ENCODE results near the gene MT1F. TPM values are rescaled to one million over a fixed set of nuclear protein-coding genes. Genes with fewer than 3 reads are reported as not detected.

MT1F gene
- total RNA-seq, 2 experiments from 2014 or later = 24.1 to 27.8 TPM

- Mint-ChIP-seq H3K9me3 (peaks cover 4% of the 10 kb centered on the region), H3K27me3 (peaks cover 2% of the 10 kb centered on the region), H3K4me1 (peaks cover 17% of the 10 kb centered on the region), H3K4me3 (no peak overlapping the region), H3K36me3 (peaks cover 6% of the 10 kb centered on the region), H3K27ac (no peak overlapping the region)
- ATAC-seq (ENCODE audit: low read depth) = no peak
- POLR2A ChIA-PET = no interaction called here
- no peak for DNase-seq
Observed at GRCh38 chr16:56686758-56687157, 29.0 kb downstream of the MT1F start.

- DNase-seq (peak; percentile 2), ATAC-seq (ENCODE audit: low read depth) (no peak)
- H3K27ac Mint-ChIP-seq = no peak overlapping the region
- no peak overlapping the region for H3K4me3 Mint-ChIP-seq
- H3K9me3 Mint-ChIP-seq = peaks cover 4% of the 10 kb centered on the region
- peaks cover 6% of the 10 kb centered on the region for H3K4me1 Mint-ChIP-seq
- H3K27me3 Mint-ChIP-seq = peaks cover 2% of the 10 kb centered on the region
- POLR2A ChIA-PET = no interaction called here
- peaks cover 6% of the 10 kb centered on the region for H3K36me3 Mint-ChIP-seq
Observed at GRCh38 chr16:56688762-56689161, 31.0 kb downstream of the MT1F start.

GRCh38 chr16:56689171-56689570 is 31.4 kb downstream of the MT1F start:
- Mint-ChIP-seq H3K36me3 (peaks cover 6% of the 10 kb centered on the region), H3K27ac (no peak overlapping the region), H3K9me3 (peaks cover 4% of the 10 kb centered on the region), H3K27me3 (peaks cover 2% of the 10 kb centered on the region), H3K4me1 (peaks cover 3% of the 10 kb centered on the region), H3K4me3 (no peak overlapping the region)
- ATAC-seq (ENCODE audit: low read depth) (no peak), DNase-seq (no peak)
- POLR2A ChIA-PET = no interaction called here

GRCh38 chr16:56690420-56691122 is 32.8 kb downstream of the MT1F start:
- ATAC-seq (ENCODE audit: low read depth) (no peak), DNase-seq (no peak)
- H3K36me3 Mint-ChIP-seq = peaks cover 3% of the 10 kb centered on the region
- H3K27me3 Mint-ChIP-seq = peaks cover 2% of the 10 kb centered on the region
- H3K4me1 Mint-ChIP-seq = no peaks in the 10 kb centered on the region
- POLR2A ChIA-PET = interaction anchor here (0.7 to 1.5 kb wide), 2 partner anchors 8 to 84 kb away, joined by 3 to 4 read pairs; partner anchors contain the start of gene MT1X
- peaks cover 4% of the 10 kb centered on the region for H3K9me3 Mint-ChIP-seq
- H3K4me3 Mint-ChIP-seq = no peak overlapping the region
- no peak overlapping the region for H3K27ac Mint-ChIP-seq

GRCh38 chr16:56691885-56692284 is 34.1 kb downstream of the MT1F start:
- no peak for ATAC-seq (ENCODE audit: low read depth)
- Mint-ChIP-seq H3K9me3 (peaks cover 1% of the 10 kb centered on the region), H3K4me3 (no peak overlapping the region), H3K36me3 (no peaks in the 10 kb centered on the region), H3K27ac (no peak overlapping the region), H3K27me3 (peaks cover 2% of the 10 kb centered on the region), H3K4me1 (no peaks in the 10 kb centered on the region)
- POLR2A ChIA-PET = no interaction called here
- DNase-seq = no peak

- no peak for ATAC-seq (ENCODE audit: low read depth)
- no peak for DNase-seq
- POLR2A ChIA-PET = interaction anchor here (1.1 kb wide), 1 partner anchor 13 kb away, joined by 6 read pairs; the partner anchor contains the start of gene MT1X
- H3K9me3 Mint-ChIP-seq = peaks cover 1% of the 10 kb centered on the region
- H3K36me3 Mint-ChIP-seq = peaks cover 2% of the 10 kb centered on the region
- H3K4me1 Mint-ChIP-seq = no peaks in the 10 kb centered on the region
- no peak overlapping the region for H3K27ac Mint-ChIP-seq
- H3K4me3 Mint-ChIP-seq = no peak overlapping the region
- peaks cover 2% of the 10 kb centered on the region for H3K27me3 Mint-ChIP-seq
Observed at GRCh38 chr16:56695246-56695645, 37.5 kb downstream of the MT1F start.

GRCh38 chr16:56697456-56698155 is 39.8 kb downstream of the MT1F start:
- H3K27ac Mint-ChIP-seq = no peak overlapping the region
- no peak for DNase-seq
- POLR2A ChIA-PET = interaction anchor here (1.6 kb wide), 1 partner anchor 15 kb away, joined by 7 read pairs; the partner anchor contains the start of gene MT1X
- no peaks in the 10 kb centered on the region for H3K9me3 Mint-ChIP-seq
- H3K4me1 Mint-ChIP-seq = peaks cover 10% of the 10 kb centered on the region
- no peak overlapping the region for H3K4me3 Mint-ChIP-seq
- no peaks in the 10 kb centered on the region for H3K27me3 Mint-ChIP-seq
- peaks cover 2% of the 10 kb centered on the region for H3K36me3 Mint-ChIP-seq
- ATAC-seq (ENCODE audit: low read depth) = no peak

- Mint-ChIP-seq H3K4me1 (peaks cover 10% of the 10 kb centered on the region), H3K4me3 (no peak overlapping the region), H3K36me3 (peaks cover 2% of the 10 kb centered on the region), H3K27ac (no peak overlapping the region), H3K27me3 (no peaks in the 10 kb centered on the region), H3K9me3 (no peaks in the 10 kb centered on the region)
- DNase-seq = no peak
- ATAC-seq (ENCODE audit: low read depth) = no peak
- POLR2A ChIA-PET = interaction anchor here (2.7 kb wide), 1 partner anchor 18 kb away, joined by 28 read pairs; the partner anchor contains the start of gene MT1X
Observed at GRCh38 chr16:56700195-56700594, 42.4 kb downstream of the MT1F start.

- POLR2A ChIA-PET = interaction anchor here (2.3 to 2.7 kb wide), 3 partner anchors 18 to 123 kb away, joined by 6 to 28 read pairs (median 14); partner anchors contain the start of genes MT1X and MT2A
Observed at GRCh38 chr16:56700631-56701030, 42.9 kb downstream of the MT1F start.

GRCh38 chr16:56701534-56701933 is 43.8 kb downstream of the MT1F start:
- Mint-ChIP-seq H3K4me1 (peaks cover 13% of the 10 kb centered on the region), H3K9me3 (no peaks in the 10 kb centered on the region), H3K27ac (peak overlapping the region; percentile 32), H3K36me3 (peaks cover 2% of the 10 kb centered on the region), H3K27me3 (no peaks in the 10 kb centered on the region), H3K4me3 (no peak overlapping the region)
- DNase-seq (no peak), ATAC-seq (ENCODE audit: low read depth) (no peak)
- POLR2A ChIA-PET = interaction anchor here (0.7 to 2.7 kb wide), 10 partner anchors 9 to 124 kb away, joined by 3 to 28 read pairs (median 4); partner anchors contain the start of genes MT1X and MT2A

More at GRCh38 chr16:56700631-56701030, 42.9 kb downstream of the MT1F start:
- no peak for DNase-seq
- Mint-ChIP-seq H3K4me3 (no peak overlapping the region), H3K27me3 (no peaks in the 10 kb centered on the region), H3K9me3 (no peaks in the 10 kb centered on the region), H3K4me1 (peaks cover 12% of the 10 kb centered on the region), H3K27ac (no peak overlapping the region), H3K36me3 (peaks cover 2% of the 10 kb centered on the region)
- no peak for ATAC-seq (ENCODE audit: low read depth)

GRCh38 chr16:56702836-56703235 is 45.1 kb downstream of the MT1F start:
- no peak overlapping the region for H3K27ac Mint-ChIP-seq

More at GRCh38 chr16:56702836-56703235, 45.1 kb downstream of the MT1F start:
- Mint-ChIP-seq H3K36me3 (peaks cover 1% of the 10 kb centered on the region), H3K4me3 (no peak overlapping the region), H3K27me3 (no peaks in the 10 kb centered on the region), H3K4me1 (peaks cover 17% of the 10 kb centered on the region), H3K9me3 (no peaks in the 10 kb centered on the region)
- ATAC-seq (ENCODE audit: low read depth) (no peak), DNase-seq (no peak)
- POLR2A ChIA-PET = interaction anchor here (1.1 to 2.7 kb wide), 5 partner anchors 21 to 125 kb away, joined by 3 to 28 read pairs (median 6); partner anchors contain the start of genes MT1X and MT2A
